ENCODE results near the gene EML4. TPM values are rescaled to one million over a fixed set of nuclear protein-coding genes. Genes with fewer than 3 reads are reported as not detected.

EML4 gene
- total RNA-seq, 2 donors from 2014 or later: 4.4 to 9.3 TPM

GRCh38 chr2:42368817-42369531, 199.8 kb downstream of the EML4 start:
- Histone ChIP-seq H3K4me1 (no peaks in the 10 kb centered on the region), H3K4me3 (peak overlapping the region in 1 of 2 donors; percentile 1), H3K27ac (peak overlapping the region in 1 of 2 donors; percentile 14), H3K27me3 (no peaks in the 10 kb centered on the region), H3K36me3 (no peaks in the 10 kb centered on the region), H3K9me3 (no peaks in the 10 kb centered on the region)
- TF ChIP-seq CTCF (IDR thresholded peaks at IDR 0.05): no peak
- DNase-seq (ENCODE audit: low spot score): no peak

- Histone ChIP-seq H3K4me3 (no peak overlapping the region), H3K27ac (no peak overlapping the region), H3K9me3 (no peaks in the 10 kb centered on the region), H3K27me3 (no peaks in the 10 kb centered on the region), H3K4me1 (no peaks in the 10 kb centered on the region), H3K36me3 (no peaks in the 10 kb centered on the region)
- TF ChIP-seq CTCF (IDR thresholded peaks at IDR 0.05): no peak
- no peak for DNase-seq (ENCODE audit: low spot score)
These were observed 200.5 kb downstream of the EML4 start for GRCh38 chr2:42369532-42370229.

GRCh38 chr2:42371611-42372473, 202.7 kb downstream of the EML4 start:
- no peak for TF ChIP-seq CTCF (IDR thresholded peaks at IDR 0.05)
- Histone ChIP-seq H3K9me3 (no peaks in the 10 kb centered on the region), H3K27me3 (no peaks in the 10 kb centered on the region), H3K4me1 (no peaks in the 10 kb centered on the region), H3K4me3 (no peak overlapping the region), H3K36me3 (no peaks in the 10 kb centered on the region), H3K27ac (no peak overlapping the region)
- no peak for DNase-seq (ENCODE audit: low spot score)

- Histone ChIP-seq H3K36me3 (no peaks in the 10 kb centered on the region), H3K9me3 (no peaks in the 10 kb centered on the region), H3K27ac (no peak overlapping the region), H3K4me3 (no peak overlapping the region), H3K27me3 (no peaks in the 10 kb centered on the region), H3K4me1 (no peaks in the 10 kb centered on the region)
- TF ChIP-seq CTCF (IDR thresholded peaks at IDR 0.05): no peak
- no peak for DNase-seq (ENCODE audit: low spot score)
These were observed 203.5 kb downstream of the EML4 start for GRCh38 chr2:42372474-42373200.

GRCh38 chr2:42376758-42377157, 207.6 kb downstream of the EML4 start:
- no peak for TF ChIP-seq CTCF (IDR thresholded peaks at IDR 0.05)
- no peak overlapping the region for H3K27ac ChIP-seq
- no peaks in the 10 kb centered on the region for H3K4me1 ChIP-seq
- no peak for DNase-seq (ENCODE audit: low spot score)
- no peaks in the 10 kb centered on the region for H3K9me3 ChIP-seq
- H3K4me3 ChIP-seq: no peak overlapping the region
- H3K36me3 ChIP-seq: no peaks in the 10 kb centered on the region
- no peaks in the 10 kb centered on the region for H3K27me3 ChIP-seq
